Left kidney (tissue), 8 donors: ENCODE results near the gene LIN37. TPM values are rescaled to one million over a fixed set of nuclear protein-coding genes. Genes with fewer than 3 reads are reported as not detected.

Experiments used
- DNase-seq: peaks from one replicate; pipeline ENCODE4 v3.0.0-alpha.2; 2013
- long read RNA-seq, 8 donors: transcript quantifications; one replicate each; lab custom pipeline, GENCODE V29; 2026
- polyA plus RNA-seq: library from polyadenylated mRNA; unstranded; fragments of 120-200 nt; gene quantifications from one replicate; pipeline ENCODE4 v1.2.1, GENCODE V29; 2013; ENCODE audit not compliant: insufficient read length

LIN37 gene, protein sequence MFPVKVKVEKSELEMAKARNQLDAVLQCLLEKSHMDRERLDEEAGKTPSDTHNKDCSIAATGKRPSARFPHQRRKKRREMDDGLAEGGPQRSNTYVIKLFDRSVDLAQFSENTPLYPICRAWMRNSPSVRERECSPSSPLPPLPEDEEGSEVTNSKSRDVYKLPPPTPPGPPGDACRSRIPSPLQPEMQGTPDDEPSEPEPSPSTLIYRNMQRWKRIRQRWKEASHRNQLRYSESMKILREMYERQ
- polyA plus RNA-seq: 8.8 TPM
- long read RNA-seq, donor 1, transcript LIN37-201 (9 exons, 1,150 nt): major isoform, 5 of 5 reads
- long read RNA-seq, donor 1, partial matches to known transcripts: 0 of 5 reads
- long read RNA-seq, donor 1, other reads (novel, unspliced or antisense): 0 of 5 reads
- long read RNA-seq, donor 2, partial matches to known transcripts: 0 of 3 reads
- long read RNA-seq, donor 2, other reads (novel, unspliced or antisense): 0 of 3 reads
- long read RNA-seq, donor 3, partial matches to known transcripts: 0 of 2 reads
- long read RNA-seq, donor 3, other reads (novel, unspliced or antisense): 0 of 2 reads
- long read RNA-seq, donor 4: 0 reads
- long read RNA-seq, donor 5, partial matches to known transcripts: 0 of 4 reads
- long read RNA-seq, donor 5, other reads (novel, unspliced or antisense): 0 of 4 reads
- long read RNA-seq, donor 6, partial matches to known transcripts: 0 of 2 reads
- long read RNA-seq, donor 6, other reads (novel, unspliced or antisense): 0 of 2 reads
- long read RNA-seq, donor 7, partial matches to known transcripts: 0 of 2 reads
- long read RNA-seq, donor 7, other reads (novel, unspliced or antisense): 0 of 2 reads
- long read RNA-seq, donor 8, partial matches to known transcripts: 0 of 1 reads
- long read RNA-seq, donor 8, other reads (novel, unspliced or antisense): 0 of 1 reads

DNA sequence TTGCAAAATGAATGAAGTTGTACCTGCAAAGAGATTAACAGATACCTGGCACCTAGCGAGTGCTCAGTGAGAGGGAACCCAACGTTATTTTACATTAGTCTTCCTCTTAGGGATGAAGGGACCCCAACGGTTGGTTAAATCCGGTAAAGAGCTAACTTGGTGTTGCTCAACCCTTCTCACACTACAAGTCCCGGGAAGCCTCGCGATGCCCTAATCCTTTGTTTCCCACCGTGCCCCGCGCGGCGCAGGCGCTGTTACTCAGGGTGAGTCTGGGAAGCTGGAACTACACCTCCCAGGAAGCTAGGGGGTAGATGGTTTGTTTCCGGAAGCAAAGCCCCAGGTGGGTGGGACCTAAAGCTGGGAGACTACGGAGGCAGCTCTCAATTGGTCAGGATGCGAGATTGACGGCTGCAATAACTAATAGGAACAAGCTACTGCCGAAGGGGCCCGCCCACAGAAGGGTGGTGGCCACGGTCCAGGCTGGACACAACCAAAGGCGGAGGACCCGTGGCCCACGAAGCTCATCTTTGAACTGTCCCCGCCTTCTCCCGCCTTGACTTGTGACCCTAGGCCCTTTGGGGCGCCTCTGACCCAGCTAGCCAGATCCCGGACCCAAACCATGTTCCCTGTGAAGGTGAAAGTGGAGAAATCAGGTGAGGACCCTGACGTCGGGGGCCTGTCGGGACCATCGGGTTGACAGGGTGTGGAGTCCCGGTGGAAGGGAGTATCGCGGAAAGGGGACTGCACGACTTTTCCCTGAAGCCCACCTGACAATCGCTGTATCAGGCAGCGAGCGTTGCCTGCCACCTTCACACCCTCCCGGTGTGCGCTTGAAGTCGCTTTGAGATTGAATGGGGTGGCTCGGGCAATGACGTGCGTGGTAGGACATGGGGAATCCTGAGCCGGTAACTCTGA is at the start of gene LIN37:
Gene LIN37 (plus strand): TSS at position 471 of the 915 bp plus-strand sequence. CDS start 149 bp downstream, at position 620.
- DNase-seq: peak; percentile 99

DNA sequence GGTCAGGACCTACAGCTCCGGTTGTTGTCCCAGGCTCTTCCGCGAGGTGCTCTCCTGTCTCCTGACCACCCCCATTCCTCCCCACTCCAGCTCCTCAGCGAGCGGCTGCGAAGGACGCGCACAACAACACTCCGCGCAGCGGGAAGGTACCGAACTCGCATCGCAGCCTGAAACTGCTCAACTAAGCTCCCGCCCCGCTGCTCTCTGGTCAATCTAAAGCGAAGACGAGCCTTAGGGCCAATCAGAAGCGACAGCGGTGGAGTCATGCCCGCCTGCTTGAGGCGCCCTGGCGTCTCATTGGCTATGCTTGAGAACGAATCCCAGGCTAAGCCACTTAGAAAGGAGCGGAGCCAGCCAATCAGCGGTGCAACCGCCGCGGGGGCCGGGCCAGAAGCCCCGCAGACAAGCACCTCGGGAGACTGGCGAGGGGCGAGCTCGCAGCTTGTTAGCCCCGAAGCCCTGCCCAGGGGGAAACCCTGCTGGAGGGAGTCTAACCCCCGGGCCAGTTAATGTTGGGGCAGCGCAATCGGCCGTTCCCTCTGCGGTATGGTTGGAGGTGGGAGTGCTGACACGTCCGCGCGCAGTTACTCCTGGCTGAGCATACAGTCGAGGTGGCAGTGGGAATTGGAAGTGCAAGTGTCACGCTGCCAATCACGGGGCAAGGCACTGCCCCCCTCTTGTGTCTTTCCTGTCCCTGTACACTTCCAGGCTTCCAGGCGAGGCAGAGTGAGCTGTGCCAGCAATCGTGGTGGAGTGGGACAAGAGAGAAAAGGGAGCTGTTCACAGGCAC is 46.0 kb upstream of the LIN37 start:
- DNase-seq: peak; percentile 95

DNA sequence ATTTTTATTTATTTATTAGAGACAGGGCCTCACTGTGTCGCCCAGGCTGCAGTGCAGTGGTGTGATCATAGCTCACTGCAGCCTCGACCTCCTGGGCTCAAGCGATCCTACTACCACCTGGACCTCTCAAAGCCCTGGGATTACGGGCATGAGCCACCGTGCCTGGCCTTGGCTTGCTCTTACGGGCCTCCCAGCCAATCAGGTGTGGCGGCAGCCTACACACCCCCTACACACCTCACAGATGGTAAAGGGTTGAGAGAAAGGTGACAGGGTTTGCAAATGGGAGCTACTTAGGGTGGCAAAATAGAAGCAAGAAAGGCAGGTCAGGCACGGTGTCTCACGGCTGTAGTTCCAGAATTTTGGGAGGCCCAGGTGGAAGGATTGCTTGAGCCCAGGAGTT is 45.0 kb upstream of the LIN37 start:
- DNase-seq: no peak

DNA sequence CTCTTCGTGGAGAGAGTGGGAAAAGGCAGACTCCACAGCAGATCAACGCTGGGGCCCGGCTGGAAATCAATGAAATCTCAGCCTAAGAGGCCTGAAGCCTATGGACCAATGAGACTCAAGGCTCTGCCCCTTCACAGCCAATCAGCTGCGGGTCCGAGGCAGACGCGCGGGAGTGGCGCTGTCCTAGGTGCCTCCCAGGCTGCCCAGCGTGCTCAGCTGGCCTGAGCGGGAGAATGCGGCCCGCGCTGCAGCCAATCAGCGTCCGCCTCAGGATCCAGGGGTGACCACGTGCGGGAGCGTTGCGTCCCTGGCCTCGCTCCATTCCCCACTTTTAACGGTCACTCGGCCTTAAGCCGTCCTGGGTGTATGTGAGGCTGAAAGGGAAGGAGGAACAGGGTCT is 44.2 kb upstream of the LIN37 start, which contains the start of gene ZBTB32:
Gene ZBTB32 (plus strand): TSS at position 341 of the 400 bp plus-strand sequence. CDS start 10,069 bp downstream, outside the sequence.
- DNase-seq: no peak

DNA sequence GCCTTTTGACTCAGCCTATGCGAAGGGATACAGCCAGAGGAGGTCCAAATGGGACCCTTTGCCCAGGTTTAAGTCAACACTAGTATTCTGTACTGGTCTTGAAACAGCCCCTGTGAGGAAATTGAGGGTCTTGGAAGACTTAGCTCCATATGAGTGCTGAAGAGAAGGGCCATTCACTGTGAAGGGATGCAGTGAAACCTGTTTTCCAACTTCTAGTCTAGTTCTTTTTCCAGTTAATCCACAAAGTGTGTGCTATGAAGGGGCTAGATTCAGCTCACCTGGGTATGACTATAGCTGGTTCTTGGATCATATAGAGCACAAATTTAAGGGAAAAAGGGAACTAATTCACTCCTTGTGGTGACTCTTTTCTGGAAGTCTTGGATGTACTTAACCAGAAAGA is 40.0 kb upstream of the LIN37 start:
- no peak for DNase-seq

DNA sequence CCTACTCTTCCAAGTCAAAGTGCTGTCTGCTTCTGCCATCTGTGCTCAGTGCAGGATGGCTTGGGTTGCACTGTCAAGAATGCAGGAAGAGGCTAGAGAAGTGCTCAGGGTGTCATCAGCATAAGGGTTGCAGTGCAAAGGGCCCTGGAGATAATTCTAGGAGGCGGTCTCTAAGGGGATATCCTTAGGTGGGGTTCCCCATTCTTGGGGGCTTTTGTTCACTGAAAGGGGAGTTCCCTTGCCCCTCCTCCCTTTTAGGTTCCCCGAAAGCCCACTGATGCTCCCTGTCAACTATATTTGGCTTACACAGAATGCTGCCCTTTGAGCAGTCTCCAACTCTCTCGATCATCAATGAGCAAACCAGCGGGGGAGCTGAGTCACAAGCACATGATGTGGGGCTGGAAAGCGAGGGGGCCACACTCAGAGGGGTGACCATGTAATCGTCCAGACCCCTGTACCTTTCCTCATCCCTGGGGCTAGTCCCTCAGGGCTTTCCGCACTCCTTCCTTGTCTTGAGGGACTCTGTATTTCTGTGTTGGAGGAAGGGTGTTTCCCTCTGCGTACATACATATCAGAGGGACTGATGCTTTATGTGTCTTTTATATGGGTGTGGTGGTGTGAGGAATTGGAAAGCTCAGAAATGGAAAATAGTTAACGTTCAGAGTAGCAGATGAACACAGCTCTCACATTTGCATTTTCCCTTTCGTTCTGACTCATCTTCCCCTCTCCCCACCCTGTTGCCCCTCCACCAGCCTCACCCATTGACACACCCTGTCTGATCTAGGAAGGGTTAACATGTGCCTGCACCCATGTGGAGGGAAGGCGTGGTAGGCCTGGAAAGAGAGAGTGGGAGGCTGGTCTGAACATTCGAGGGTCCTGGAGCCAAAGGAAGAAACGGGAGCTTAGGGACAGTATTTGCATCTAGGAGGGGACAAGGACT is 37.3 kb upstream of the LIN37 start:
- no peak for DNase-seq

DNA sequence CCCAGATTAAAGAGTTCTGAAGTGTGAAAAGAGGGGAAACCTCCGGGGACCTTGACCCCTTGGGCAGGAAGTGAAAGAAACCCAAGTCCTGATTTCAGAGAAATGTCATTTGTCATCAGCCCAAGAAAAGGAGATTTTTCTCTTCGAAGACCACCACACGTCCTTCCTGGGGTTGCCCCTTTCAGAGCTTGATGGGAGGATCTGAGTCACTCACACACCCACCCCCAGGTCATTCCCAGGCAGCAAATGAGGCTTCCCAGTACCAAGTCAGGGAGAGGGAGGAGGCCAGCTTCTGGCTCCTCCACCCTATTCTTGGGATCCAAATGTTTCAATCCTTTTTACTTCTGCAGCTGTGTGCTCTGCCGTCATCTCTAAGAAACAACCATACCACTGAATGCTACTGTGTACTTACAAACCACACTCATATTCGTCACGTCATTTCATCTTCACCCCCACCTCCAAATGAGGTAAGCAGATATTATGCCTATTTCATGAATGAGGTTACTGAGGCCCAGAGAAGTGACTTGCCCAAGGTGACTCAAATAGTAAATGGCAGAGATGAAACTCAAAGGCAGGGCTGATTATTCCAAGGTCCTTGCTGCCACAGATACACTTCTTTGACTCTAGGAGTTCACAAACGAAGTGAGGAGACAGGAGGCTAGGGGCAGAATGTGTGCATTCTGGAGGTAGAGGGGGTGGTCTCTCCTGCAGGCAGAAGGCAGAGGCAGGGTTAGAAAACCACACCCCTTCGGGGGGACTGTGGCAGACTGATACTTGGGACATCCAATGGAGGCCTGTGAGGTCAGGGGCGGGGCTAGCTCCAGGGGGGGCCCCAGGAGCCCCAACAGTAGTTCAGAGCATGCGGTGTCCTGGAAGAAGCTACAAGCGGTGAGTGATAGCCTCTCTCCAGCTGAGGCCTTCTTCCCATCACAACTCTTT is 35.5 kb upstream of the LIN37 start:
- no peak for DNase-seq

DNA sequence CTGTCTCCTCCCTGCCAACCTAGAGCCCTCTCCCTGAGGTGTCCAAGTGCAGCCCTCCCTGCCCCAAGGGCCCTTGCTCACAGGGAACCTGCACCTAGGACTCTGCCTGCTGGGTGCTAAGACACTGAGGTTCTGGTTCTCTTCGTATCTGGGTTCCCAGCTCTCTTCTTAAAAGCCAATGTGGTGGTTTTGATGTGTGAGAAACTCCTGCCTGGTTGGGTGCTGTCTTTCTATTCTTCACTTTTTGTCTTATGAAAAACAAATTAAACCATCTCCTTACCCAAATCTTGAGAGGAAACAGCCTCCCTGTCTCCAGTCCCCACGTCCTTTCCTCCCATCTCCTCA is 34.9 kb upstream of the LIN37 start:
- no peak for DNase-seq

DNA sequence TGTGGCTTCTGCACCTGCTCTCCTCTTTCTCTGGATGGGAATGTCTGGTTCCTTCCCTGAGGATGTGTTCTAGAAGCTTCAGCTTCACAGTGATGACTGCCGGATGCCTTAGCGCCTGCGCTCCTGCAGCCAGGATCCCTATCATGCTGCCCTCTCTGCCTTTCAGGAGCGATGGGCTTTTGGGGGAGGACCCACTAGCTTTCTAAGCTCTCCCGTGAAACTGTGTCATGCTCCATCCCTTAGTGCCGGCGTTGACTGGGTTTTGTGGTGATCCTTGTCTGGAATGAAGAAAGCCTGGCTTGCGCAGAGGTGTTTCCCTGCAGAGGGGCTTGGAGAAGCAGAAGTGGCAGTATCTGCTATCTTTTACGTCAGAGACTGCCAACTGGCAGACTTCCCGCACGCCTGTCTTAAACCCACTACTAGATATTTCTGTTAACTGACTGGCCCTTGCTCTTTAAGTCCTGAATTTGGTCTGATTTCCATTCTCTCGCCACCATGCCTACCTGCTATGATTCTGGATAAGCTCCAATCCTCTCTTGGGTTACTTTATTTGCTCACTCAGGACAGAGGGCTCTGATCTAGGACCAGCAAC is 34.4 kb upstream of the LIN37 start:
- DNase-seq: no peak

DNA sequence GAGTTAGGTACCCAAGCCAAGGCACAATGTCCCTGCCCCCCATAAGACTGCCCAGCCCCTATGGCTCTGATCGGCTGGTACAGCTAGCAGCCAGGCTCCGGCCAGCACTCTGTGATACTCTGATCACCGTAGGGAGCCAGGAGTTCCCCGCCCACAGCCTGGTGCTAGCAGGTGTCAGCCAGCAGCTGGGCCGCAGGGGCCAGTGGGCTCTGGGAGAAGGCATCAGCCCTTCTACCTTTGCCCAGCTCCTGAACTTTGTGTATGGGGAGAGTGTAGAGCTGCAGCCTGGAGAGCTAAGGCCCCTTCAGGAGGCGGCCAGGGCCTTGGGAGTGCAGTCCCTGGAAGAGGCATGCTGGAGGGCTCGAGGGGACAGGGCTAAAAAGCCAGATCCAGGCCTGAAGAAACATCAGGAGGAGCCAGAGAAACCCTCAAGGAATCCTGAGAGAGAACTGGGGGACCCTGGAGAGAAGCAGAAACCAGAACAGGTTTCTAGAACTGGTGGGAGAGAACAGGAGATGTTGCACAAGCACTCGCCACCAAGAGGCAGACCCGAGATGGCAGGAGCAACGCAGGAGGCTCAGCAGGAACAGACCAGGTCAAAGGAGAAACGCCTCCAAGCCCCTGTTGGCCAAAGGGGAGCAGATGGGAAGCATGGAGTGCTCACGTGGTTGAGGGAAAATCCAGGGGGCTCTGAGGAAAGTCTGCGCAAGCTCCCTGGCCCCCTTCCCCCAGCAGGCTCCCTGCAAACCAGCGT is 33.6 kb upstream of the LIN37 start:
- DNase-seq: no peak

DNA sequence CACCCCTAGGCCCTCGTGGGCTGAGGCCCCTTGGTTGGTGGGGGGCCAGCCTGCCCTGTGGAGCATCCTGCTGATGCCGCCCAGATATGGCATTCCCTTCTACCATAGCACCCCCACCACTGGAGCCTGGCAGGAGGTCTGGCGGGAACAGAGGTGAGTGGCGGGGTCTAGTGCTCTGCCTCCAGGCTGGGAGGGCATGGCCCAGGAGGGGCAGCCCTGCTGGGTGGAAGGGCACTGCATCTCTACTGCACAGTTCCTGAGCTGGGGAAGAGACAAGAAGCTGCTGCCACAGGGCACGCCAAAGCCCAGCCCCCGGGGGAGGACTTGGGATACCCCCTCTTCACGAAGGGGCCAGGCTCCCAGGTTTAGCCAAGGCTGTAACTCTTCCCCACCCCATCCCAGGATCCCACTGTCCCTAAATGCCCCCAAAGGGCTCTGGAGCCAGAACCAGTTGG is 33.0 kb upstream of the LIN37 start:
- DNase-seq: no peak

DNA sequence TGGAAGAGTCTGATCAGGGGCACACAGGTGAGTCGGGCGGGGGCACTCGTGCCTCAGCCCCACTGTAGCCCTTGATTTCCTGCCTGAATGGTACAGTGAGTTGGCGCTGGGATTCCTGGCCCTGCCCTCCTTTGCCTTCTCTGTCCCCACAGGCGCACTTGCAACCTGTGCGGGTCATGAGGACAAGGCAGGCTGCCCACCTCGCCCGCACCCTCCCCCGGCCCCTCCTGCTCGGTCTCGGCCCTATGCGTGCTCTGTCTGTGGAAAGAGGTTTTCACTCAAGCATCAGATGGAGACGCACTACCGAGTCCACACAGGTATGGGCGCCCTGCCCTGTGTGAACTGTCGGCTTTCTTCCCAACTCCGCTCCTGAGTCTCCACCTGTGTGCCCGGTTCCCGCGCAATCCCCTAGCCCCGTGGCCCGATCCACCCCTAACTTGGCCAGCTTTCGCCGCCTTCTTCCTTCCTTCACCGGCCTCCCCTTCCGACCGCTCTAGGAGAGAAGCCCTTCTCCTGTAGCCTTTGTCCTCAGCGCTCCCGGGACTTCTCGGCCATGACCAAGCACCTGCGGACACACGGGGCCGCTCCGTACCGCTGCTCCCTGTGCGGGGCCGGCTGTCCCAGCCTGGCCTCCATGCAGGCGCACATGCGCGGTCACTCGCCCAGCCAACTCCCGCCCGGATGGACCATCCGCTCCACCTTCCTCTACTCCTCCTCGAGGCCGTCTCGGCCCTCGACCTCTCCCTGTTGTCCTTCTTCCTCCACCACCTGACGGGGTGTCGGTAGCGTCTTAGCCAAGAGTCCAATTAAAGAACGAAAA is 32.2 kb upstream of the LIN37 start:
- no peak for DNase-seq

DNA sequence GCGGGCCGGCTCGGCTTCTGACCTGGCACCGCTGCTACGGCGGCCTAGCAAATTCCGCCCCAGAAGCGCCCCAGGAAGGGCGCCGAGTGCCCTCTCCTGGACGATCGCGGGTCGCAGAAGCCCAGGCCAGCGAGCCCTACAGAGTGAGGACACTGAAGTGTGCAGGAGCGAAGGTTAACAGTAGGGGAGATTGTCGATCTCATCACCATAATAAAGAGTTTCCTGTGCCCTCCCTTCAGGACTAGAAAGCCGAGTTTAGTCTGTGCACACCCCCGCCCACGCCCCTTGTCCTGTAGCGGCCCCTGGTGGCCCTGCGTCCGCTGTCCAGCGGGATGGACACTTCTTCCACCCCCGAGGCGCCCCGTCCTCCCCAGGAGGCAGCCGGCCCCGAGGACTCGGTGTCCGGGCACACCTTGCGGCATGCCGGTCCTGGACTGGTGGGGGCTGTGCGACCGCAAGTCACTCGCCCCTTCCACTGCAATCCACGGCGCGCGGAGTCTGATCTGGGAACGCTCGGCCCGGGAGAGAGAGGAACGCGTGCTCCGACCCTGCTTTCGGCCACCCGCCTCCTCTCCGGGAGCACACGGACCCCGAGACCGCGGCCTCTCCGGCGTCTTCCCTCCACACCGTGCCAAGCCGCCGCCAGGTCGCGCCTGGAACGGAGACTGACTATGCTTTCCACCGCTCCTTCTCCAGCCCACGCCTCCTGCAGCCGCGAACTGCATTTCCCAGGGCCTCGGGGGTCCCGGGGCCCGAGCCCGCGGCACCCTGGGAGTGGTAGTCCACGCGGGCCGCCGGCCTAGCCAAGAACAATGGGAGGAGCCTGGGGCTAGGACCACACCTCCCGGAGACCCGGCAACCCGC is 31.3 kb upstream of the LIN37 start:
- DNase-seq: peak; percentile 84

DNA sequence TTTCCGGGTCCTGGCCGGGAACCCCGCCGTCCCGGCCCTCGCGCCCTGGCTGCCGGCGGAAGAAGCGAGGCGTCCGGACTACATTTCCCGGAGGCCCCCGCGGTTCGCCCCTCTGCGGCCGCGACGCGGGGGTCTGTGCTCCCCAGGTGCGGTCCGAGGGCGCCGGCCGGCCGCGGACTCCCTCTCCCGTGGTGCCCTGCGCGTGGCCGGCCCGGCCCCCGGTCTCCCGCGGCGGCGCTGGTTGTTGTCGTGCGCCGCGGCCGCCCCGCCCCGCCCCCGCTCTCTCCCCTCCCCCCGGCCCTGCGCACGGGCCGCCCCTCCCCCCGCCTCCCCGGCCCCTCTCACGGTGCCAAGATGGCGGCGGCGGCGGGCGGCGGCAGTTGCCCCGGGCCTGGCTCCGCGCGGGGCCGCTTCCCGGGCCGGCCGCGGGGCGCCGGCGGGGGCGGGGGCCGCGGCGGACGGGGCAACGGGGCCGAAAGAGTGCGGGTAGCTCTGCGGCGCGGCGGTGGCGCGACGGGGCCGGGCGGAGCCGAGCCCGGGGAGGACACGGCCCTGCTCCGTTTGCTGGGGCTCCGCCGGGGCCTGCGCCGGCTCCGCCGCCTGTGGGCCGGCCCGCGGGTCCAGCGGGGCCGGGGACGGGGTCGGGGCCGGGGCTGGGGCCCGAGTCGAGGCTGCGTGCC is 30.6 kb upstream of the LIN37 start, which contains the start of gene KMT2B:
Gene KMT2B (plus strand): TSS at position 339 of the 680 bp plus-strand sequence. CDS start 16 bp downstream, at position 355.
- DNase-seq: peak; percentile 95
